WTC11 (cell line): ENCODE results near the gene SARDH. TPM values are rescaled to one million over a fixed set of nuclear protein-coding genes. Genes with fewer than 3 reads are reported as not detected.

Experiments
- ATAC-seq: fragments of 200-7000 bp; cut with Tn5 transposase; 2 replicates; pipeline ENCODE4 v1.10.0; 2021; ENCODE audit warnings: mild to moderate bottlenecking, moderate library complexity
- CTCF ChIA-PET: fragments of 300-600 bp; sonication (Branson Sonifier 250); formaldehyde crosslinking; loops from one replicate; lab custom pipeline; 2021; ENCODE audit warnings: antibody characterized with exemption; lab: Charles Lee
- POLR2A ChIA-PET: fragments of 350-600 bp; sonication (Branson Sonifier 250); formaldehyde crosslinking; loops from one replicate; lab custom pipeline; 2021; ENCODE audit warnings: antibody characterized with exemption; lab: Charles Lee
- DNase-seq: peaks from one replicate; pipeline ENCODE4 v3.0.0; 2021; ENCODE audit warnings: low spot score
- H3K27ac Mint-ChIP-seq: 2 replicates; pipeline ENCODE4 v1.8.0; 2021; ENCODE audit warnings: mixed read lengths
- H3K27me3 Mint-ChIP-seq: 2 replicates; pipeline ENCODE4 v1.8.0; 2021; ENCODE audit warnings: low read depth, mild to moderate bottlenecking, moderate library complexity, mixed read lengths
- H3K36me3 Mint-ChIP-seq: 2 replicates; pipeline ENCODE4 v1.8.0; 2021; ENCODE audit warnings: mixed read lengths
- H3K4me1 Mint-ChIP-seq: 2 replicates; pipeline ENCODE4 v1.8.0; 2022; ENCODE audit warnings: mixed read lengths
- H3K4me3 Mint-ChIP-seq: 2 replicates; pipeline ENCODE4 v1.8.0; 2021; ENCODE audit warnings: mild to moderate bottlenecking, moderate library complexity, mixed read lengths
- H3K9me3 Mint-ChIP-seq: 2 replicates; pipeline ENCODE4 v1.8.0; 2021; ENCODE audit warnings: mixed read lengths
- CBFB ChIP-seq: sonication (generic); formaldehyde crosslinking; IDR thresholded peaks from 2 replicates; pipeline ENCODE4 v1.8.1; 2022; ENCODE audit warnings: mild to moderate bottlenecking, low read depth, missing genetic modification reagents
- CREB1 ChIP-seq: sonication (generic); formaldehyde crosslinking; IDR thresholded peaks from 2 replicates; pipeline ENCODE4 v1.8.0; 2023; ENCODE audit warnings: mild to moderate bottlenecking, missing genetic modification reagents
- CREM ChIP-seq: sonication (generic); formaldehyde crosslinking; IDR thresholded peaks from 2 replicates; pipeline ENCODE4 v1.8.1; 2022; ENCODE audit warnings: mild to moderate bottlenecking, missing genetic modification reagents, moderate library complexity
- FOXJ3 ChIP-seq: sonication (generic); formaldehyde crosslinking; IDR thresholded peaks from 2 replicates; pipeline ENCODE4 v1.9.0; 2021; ENCODE audit warnings: missing genetic modification reagents, mild to moderate bottlenecking, borderline replicate concordance
- FOXK1 ChIP-seq: sonication (generic); formaldehyde crosslinking; IDR thresholded peaks from 2 replicates; pipeline ENCODE4 v1.8.0; 2022; ENCODE audit warnings: mild to moderate bottlenecking, moderate library complexity, missing genetic modification reagents
- FOXP1 ChIP-seq: sonication (generic); formaldehyde crosslinking; IDR thresholded peaks from 2 replicates; pipeline ENCODE4 v1.8.0; 2022; ENCODE audit warnings: missing genetic modification reagents, mild to moderate bottlenecking, moderate library complexity, borderline replicate concordance
- GABPB1 ChIP-seq: sonication (generic); formaldehyde crosslinking; IDR thresholded peaks from 2 replicates; pipeline ENCODE4 v1.8.1; 2023; ENCODE audit warnings: mild to moderate bottlenecking, missing genetic modification reagents
- HMGA2 ChIP-seq: fragments of 250-450 bp; sonication (Bioruptor Pico); IDR thresholded peaks from 2 replicates; pipeline ENCODE4 v1.4.0; 2021; ENCODE audit warnings: mild to moderate bottlenecking, moderate library complexity
- JUN ChIP-seq: sonication (generic); formaldehyde crosslinking; IDR thresholded peaks from 2 replicates; pipeline ENCODE4 v1.8.0; 2023; ENCODE audit warnings: mild to moderate bottlenecking, missing genetic modification reagents
- KAT7 ChIP-seq: sonication (generic); formaldehyde crosslinking; IDR thresholded peaks from 2 replicates; pipeline ENCODE4 v1.8.1; 2023; ENCODE audit warnings: missing genetic modification reagents, mild to moderate bottlenecking, borderline replicate concordance
- MXD4 ChIP-seq: fragments of 250-450 bp; sonication (Bioruptor Pico); IDR thresholded peaks from 2 replicates; pipeline ENCODE4 v1.8.0; 2021; ENCODE audit warnings: mild to moderate bottlenecking, moderate library complexity, borderline replicate concordance
- NFYB ChIP-seq: sonication (generic); formaldehyde crosslinking; conservative IDR thresholded peaks from 2 replicates; pipeline ENCODE4 v1.8.0; 2022; ENCODE audit warnings: low read depth, missing genetic modification reagents
- NR2C2 ChIP-seq: sonication (generic); formaldehyde crosslinking; IDR thresholded peaks from 2 replicates; pipeline ENCODE4 v1.8.0; 2022; ENCODE audit warnings: mild to moderate bottlenecking, missing genetic modification reagents
- NR3C1 ChIP-seq: sonication (generic); formaldehyde crosslinking; conservative IDR thresholded peaks from 2 replicates; pipeline ENCODE4 v1.8.1; 2023; ENCODE audit warnings: low read depth, mild to moderate bottlenecking, missing genetic modification reagents
- OVOL2 ChIP-seq: fragments of 250-450 bp; sonication (Bioruptor Pico); IDR thresholded peaks from 2 replicates; pipeline ENCODE4 v1.9.0; 2021; ENCODE audit warnings: mild to moderate bottlenecking, borderline replicate concordance
- PRRX2 ChIP-seq: fragments of 250-450 bp; sonication (Bioruptor Pico); IDR thresholded peaks from 2 replicates; pipeline ENCODE4 v1.8.0; 2021; ENCODE audit warnings: mild to moderate bottlenecking
- SOX15 ChIP-seq: fragments of 250-450 bp; sonication (Bioruptor Pico); IDR thresholded peaks from 2 replicates; pipeline ENCODE4 v1.9.0; 2021; ENCODE audit warnings: mild to moderate bottlenecking
- ZNF263 ChIP-seq: sonication (generic); formaldehyde crosslinking; IDR thresholded peaks from 2 replicates; pipeline ENCODE4 v1.8.1; 2022; ENCODE audit warnings: low read depth, mild to moderate bottlenecking, moderate library complexity, missing genetic modification reagents
- ZNF423 ChIP-seq: fragments of 250-450 bp; sonication (Bioruptor Pico); IDR thresholded peaks from 2 replicates; pipeline ENCODE4 v2.1.2; 2022; ENCODE audit warnings: mild to moderate bottlenecking, moderate library complexity
- ZNF671 ChIP-seq: fragments of 250-450 bp; sonication (Bioruptor Pico); IDR thresholded peaks from 2 replicates; pipeline ENCODE4 v1.8.0; 2021; ENCODE audit warnings: mild to moderate bottlenecking
- total RNA-seq: library from RNA; stranded (reverse); gene quantifications from 3 replicates; pipeline ENCODE4 v1.2.3, GENCODE V29; 2021
- TF ChIP-seq, protein P1 (sequence below): fragments of 250-450 bp; sonication (Bioruptor Pico); IDR thresholded peaks from 2 replicates; pipeline ENCODE4 v1.9.0; 2021; ENCODE audit warnings: moderate library complexity, mild to moderate bottlenecking, inconsistent platforms, borderline replicate concordance
- TF ChIP-seq, protein P2 (sequence below): sonication (generic); formaldehyde crosslinking; IDR thresholded peaks from 2 replicates; pipeline ENCODE4 v1.8.1; 2023; ENCODE audit warnings: mild to moderate bottlenecking, missing genetic modification reagents, moderate library complexity
- TF ChIP-seq, protein P3 (sequence below): sonication (generic); formaldehyde crosslinking; IDR thresholded peaks from 2 replicates; pipeline ENCODE4 v1.8.1; 2023; ENCODE audit warnings: mild to moderate bottlenecking, missing genetic modification reagents
- TF ChIP-seq, protein P4 (sequence below): fragments of 250-450 bp; sonication (Bioruptor Pico); conservative IDR thresholded peaks from 2 replicates; pipeline ENCODE4 v1.9.0; 2021; ENCODE audit warnings: mild to moderate bottlenecking
- TF ChIP-seq, protein P5 (sequence below): sonication (generic); formaldehyde crosslinking; conservative IDR thresholded peaks from 2 replicates; pipeline ENCODE4 v1.8.1; 2022; ENCODE audit warnings: mild to moderate bottlenecking, missing genetic modification reagents
- TF ChIP-seq, protein P6 (sequence below): sonication (generic); formaldehyde crosslinking; IDR thresholded peaks from 2 replicates; pipeline ENCODE4 v1.8.1; 2022; ENCODE audit warnings: low read depth, missing genetic modification reagents, borderline replicate concordance
- TF ChIP-seq, protein P7 (sequence below): sonication (generic); formaldehyde crosslinking; IDR thresholded peaks from 2 replicates; pipeline ENCODE4 v1.8.0; 2022; ENCODE audit warnings: mild to moderate bottlenecking, missing genetic modification reagents
- TF ChIP-seq, protein P8 (sequence below): sonication (generic); formaldehyde crosslinking; IDR thresholded peaks from 2 replicates; pipeline ENCODE4 v1.8.0; 2022; ENCODE audit warnings: mild to moderate bottlenecking, missing genetic modification reagents

SARDH gene
- total RNA-seq, 1 experiment from 2014 or later = 8.5 TPM

DNA sequence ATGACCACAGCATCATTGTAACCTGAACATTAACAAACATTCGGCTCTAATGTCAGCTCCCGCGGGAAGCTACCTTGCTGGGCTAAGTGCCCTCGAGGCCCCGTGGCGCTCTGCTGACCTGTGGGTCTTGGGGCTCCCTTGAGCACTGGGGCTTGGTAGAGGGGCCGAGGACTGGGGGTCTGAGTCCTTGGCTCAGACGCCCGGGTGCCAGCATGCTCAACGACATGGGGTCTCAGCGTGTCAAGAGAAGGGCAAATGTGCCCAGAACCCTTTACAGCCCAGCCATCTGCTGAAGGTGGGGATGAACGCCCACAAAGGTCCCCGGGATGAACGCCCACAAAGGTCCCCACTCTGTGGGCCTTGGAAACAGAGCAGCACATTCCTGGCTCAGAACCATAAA is 39.7 kb upstream of the SARDH start:
- Mint-ChIP-seq H3K27ac (no peak overlapping the region), H3K27me3 (no peaks in the 10 kb centered on the region)
- POLR2A ChIA-PET = no interaction called here
- ATAC-seq = no peak
- TF ChIP-seq HMGA2 (CRISPR knock-in tag) = no peak
- TF ChIP-seq FOXP1 (CRISPR knock-in tag) = no peak
- TF ChIP-seq, protein P1, sequence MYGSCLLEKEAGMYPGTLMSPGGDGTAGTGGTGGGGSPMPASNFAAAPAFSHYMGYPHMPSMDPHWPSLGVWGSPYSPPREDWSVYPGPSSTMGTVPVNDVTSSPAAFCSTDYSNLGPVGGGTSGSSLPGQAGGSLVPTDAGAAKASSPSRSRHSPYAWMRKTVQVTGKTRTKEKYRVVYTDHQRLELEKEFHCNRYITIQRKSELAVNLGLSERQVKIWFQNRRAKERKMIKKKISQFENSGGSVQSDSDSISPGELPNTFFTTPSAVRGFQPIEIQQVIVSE (CRISPR knock-in tag) = no peak
- TF ChIP-seq, protein P2, sequence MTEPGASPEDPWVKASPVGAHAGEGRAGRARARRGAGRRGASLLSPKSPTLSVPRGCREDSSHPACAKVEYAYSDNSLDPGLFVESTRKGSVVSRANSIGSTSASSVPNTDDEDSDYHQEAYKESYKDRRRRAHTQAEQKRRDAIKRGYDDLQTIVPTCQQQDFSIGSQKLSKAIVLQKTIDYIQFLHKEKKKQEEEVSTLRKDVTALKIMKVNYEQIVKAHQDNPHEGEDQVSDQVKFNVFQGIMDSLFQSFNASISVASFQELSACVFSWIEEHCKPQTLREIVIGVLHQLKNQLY (CRISPR knock-in tag) = no peak
- TF ChIP-seq ZNF423 (CRISPR knock-in tag) = no peak
- TF ChIP-seq SOX15 = no peak
- TF ChIP-seq KAT7 (CRISPR knock-in tag) = no peak
- TF ChIP-seq, protein P3, sequence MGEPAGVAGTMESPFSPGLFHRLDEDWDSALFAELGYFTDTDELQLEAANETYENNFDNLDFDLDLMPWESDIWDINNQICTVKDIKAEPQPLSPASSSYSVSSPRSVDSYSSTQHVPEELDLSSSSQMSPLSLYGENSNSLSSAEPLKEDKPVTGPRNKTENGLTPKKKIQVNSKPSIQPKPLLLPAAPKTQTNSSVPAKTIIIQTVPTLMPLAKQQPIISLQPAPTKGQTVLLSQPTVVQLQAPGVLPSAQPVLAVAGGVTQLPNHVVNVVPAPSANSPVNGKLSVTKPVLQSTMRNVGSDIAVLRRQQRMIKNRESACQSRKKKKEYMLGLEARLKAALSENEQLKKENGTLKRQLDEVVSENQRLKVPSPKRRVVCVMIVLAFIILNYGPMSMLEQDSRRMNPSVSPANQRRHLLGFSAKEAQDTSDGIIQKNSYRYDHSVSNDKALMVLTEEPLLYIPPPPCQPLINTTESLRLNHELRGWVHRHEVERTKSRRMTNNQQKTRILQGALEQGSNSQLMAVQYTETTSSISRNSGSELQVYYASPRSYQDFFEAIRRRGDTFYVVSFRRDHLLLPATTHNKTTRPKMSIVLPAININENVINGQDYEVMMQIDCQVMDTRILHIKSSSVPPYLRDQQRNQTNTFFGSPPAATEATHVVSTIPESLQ = no peak
- no peak for TF ChIP-seq ZNF263
- no peak for TF ChIP-seq OVOL2 (CRISPR knock-in tag)
- TF ChIP-seq, protein P4, sequence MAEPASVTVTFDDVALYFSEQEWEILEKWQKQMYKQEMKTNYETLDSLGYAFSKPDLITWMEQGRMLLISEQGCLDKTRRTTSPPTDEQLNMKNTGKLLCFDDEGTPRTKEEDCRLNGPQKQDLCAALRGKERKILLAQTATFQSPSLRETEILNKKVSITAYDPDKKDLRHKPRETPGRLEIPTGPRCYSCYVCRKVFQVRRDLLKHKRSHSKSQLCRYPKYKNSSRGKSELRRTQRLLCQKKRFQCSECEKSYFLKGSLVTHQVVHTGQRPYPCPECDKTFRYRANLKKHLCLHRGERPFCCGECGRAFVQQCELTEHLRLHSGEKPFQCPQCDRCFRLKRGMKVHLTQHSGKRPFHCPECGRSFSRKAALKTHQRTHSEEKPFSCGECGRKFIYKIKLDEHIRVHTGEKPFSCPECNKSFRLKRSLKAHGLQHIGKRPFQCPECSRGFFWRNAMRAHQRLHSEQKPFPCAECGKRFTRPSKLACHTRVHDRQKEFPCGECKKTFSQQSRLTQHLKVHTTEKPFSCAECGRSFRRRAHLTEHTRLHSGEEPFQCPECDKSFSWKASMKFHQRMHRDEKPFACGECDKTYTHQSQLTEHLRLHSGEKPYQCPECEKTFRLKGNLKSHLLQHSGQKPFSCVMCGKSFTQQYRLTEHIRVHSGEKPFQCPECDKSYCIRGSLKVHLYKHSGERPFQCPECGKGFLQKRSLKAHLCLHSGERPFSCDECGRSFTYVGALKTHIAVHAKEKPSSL (CRISPR knock-in tag) = no peak
- no peak for TF ChIP-seq NR3C1 (CRISPR knock-in tag)
- TF ChIP-seq CBFB (CRISPR knock-in tag) = no peak
- TF ChIP-seq CREB1 (CRISPR knock-in tag) = no peak
- TF ChIP-seq MXD4 (CRISPR knock-in tag) = no peak
- TF ChIP-seq, protein P5, sequence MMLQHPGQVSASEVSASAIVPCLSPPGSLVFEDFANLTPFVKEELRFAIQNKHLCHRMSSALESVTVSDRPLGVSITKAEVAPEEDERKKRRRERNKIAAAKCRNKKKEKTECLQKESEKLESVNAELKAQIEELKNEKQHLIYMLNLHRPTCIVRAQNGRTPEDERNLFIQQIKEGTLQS (CRISPR knock-in tag) = no peak
- no peak for TF ChIP-seq JUN
- TF ChIP-seq GABPB1 = no peak
- TF ChIP-seq, all 79 proteins: peak for 0
- peaks cover 23% of the 10 kb centered on the region for H3K36me3 Mint-ChIP-seq
- no peaks in the 10 kb centered on the region for H3K9me3 Mint-ChIP-seq
- no peak for DNase-seq
- no peaks in the 10 kb centered on the region for H3K4me1 Mint-ChIP-seq
- CTCF ChIA-PET = interaction anchor here (1.0 to 1.1 kb wide), 2 partner anchors 35 kb away, joined by 3 to 5 read pairs; no protein-coding TSS in a partner anchor
- no peak overlapping the region for H3K4me3 Mint-ChIP-seq

DNA sequence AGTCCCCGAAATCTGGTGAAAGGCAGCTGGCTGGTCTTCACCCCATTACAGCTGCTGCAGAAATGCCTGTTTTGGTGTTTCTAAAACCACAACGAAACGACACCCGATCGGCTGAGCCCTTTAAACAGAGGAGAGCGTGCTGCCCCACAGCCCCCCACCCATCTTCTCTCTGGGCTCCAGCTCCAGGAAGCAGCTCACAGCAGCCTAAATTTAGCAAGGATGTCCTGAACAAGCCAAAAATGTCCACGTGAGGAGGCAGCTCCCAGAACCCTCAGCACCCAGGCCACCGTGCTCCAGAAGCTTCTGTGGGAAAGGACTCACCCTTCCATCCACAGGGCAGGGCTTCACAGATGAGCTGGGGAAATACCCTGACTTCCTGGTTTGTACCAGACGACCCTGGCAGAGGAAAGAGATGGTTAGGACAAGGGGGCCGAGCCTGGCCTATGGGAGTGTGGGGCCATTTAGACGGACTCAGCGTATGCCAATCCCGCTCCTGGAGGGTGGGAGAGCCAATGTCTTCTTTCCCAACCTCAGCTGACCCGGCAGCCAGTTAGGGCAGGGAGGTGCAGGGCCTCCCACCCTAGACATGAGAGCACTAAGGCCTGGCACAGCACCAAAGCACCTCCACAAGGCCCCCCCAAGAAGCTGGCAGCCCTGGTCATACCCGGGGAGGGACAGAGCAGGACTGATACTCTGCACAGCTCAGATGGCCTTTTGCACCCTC is 39.1 kb upstream of the SARDH start:
- ATAC-seq (no peak), DNase-seq (no peak)
- ChIA-PET POLR2A (no interaction called here), CTCF (interaction anchor here (1.0 kb wide), 1 partner anchor 34 kb away, joined by 3 read pairs; no protein-coding TSS in a partner anchor)
- Mint-ChIP-seq H3K27me3 (no peaks in the 10 kb centered on the region), H3K4me1 (no peaks in the 10 kb centered on the region), H3K9me3 (no peaks in the 10 kb centered on the region), H3K36me3 (peaks cover 23% of the 10 kb centered on the region)
- TF ChIP-seq, protein P6, sequence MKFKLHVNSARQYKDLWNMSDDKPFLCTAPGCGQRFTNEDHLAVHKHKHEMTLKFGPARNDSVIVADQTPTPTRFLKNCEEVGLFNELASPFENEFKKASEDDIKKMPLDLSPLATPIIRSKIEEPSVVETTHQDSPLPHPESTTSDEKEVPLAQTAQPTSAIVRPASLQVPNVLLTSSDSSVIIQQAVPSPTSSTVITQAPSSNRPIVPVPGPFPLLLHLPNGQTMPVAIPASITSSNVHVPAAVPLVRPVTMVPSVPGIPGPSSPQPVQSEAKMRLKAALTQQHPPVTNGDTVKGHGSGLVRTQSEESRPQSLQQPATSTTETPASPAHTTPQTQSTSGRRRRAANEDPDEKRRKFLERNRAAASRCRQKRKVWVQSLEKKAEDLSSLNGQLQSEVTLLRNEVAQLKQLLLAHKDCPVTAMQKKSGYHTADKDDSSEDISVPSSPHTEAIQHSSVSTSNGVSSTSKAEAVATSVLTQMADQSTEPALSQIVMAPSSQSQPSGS (CRISPR knock-in tag) = no peak
- TF ChIP-seq FOXP1 (CRISPR knock-in tag) (no peak), SOX15 (no peak), FOXJ3 (CRISPR knock-in tag) (no peak), ZNF671 (CRISPR knock-in tag) (no peak), NFYB (no peak), FOXK1 (no peak), OVOL2 (CRISPR knock-in tag) (no peak), PRRX2 (CRISPR knock-in tag) (no peak), CREM (no peak), NR2C2 (CRISPR knock-in tag) (no peak)
- TF ChIP-seq, protein P7, sequence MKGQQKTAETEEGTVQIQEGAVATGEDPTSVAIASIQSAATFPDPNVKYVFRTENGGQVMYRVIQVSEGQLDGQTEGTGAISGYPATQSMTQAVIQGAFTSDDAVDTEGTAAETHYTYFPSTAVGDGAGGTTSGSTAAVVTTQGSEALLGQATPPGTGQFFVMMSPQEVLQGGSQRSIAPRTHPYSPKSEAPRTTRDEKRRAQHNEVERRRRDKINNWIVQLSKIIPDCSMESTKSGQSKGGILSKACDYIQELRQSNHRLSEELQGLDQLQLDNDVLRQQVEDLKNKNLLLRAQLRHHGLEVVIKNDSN = no peak
- TF ChIP-seq, protein P8, sequence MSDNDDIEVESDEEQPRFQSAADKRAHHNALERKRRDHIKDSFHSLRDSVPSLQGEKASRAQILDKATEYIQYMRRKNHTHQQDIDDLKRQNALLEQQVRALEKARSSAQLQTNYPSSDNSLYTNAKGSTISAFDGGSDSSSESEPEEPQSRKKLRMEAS = no peak
- TF ChIP-seq, all 79 proteins: peak for 0
- no peak overlapping the region for H3K4me3 Mint-ChIP-seq
- no peak overlapping the region for H3K27ac Mint-ChIP-seq
